ENCODE results near the gene SVOPL.

Gene SVOPL

DNA sequence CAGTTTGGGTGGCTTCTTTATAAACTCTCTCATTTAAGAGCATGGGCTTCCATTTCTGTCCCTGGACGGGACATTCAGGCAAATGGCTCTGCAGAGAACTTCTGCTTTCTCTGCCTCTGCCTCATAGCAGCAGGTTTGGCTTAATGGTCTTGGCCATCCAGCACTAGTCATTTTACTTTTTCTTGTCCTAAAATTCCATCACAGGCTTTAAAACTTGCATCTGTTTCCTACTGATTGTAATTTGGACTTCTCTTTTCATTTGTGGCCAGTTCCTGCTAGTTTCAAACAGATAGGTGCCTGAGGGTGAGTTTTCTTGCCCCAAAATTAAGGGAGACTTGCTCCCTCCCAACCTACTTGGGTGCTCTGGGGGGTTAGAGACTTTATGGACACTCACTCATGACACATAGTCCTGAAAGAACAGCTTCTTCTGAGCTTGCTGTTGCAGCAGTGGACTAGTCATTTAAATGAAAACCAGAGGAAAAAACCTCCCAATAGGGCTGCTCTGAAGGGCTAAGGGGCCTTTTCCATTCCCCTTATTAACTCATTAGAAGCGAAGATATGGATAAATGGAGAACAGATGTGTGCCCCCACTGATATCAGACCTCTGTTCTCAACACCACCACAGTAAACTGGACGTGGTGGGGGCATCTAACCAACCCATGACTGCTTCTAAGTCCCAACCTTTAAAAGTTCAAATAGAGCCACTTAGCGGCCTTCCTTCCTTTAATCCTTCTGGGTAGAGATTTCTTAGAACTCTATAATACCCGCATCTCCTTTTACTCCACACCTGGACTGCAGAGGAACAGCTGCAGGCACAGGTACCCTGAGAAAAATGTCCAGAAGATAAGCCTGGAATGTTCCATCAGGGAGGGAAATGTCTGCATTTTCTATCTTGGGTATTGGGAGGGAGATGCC is 38.8 kb downstream of the SVOPL start:
- TF ChIP-seq, protein P1, sequence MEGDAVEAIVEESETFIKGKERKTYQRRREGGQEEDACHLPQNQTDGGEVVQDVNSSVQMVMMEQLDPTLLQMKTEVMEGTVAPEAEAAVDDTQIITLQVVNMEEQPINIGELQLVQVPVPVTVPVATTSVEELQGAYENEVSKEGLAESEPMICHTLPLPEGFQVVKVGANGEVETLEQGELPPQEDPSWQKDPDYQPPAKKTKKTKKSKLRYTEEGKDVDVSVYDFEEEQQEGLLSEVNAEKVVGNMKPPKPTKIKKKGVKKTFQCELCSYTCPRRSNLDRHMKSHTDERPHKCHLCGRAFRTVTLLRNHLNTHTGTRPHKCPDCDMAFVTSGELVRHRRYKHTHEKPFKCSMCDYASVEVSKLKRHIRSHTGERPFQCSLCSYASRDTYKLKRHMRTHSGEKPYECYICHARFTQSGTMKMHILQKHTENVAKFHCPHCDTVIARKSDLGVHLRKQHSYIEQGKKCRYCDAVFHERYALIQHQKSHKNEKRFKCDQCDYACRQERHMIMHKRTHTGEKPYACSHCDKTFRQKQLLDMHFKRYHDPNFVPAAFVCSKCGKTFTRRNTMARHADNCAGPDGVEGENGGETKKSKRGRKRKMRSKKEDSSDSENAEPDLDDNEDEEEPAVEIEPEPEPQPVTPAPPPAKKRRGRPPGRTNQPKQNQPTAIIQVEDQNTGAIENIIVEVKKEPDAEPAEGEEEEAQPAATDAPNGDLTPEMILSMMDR (IDR thresholded peaks at IDR 0.05; ENCODE audit: low read depth, low read length), result no peak
- no peaks in the 10 kb centered on the region for H3K36me3 ChIP-seq
- no peaks in the 10 kb centered on the region for H3K27me3 ChIP-seq (ENCODE audit: insufficient read depth, low read depth, severe bottlenecking)
- H3K27ac ChIP-seq, result no peak overlapping the region
- no peak overlapping the region for H3K4me3 ChIP-seq (ENCODE audit: low read depth, low read length)
- no peak for DNase-seq
- no peaks in the 10 kb centered on the region for H3K9me3 ChIP-seq (ENCODE audit: severe bottlenecking)

DNA sequence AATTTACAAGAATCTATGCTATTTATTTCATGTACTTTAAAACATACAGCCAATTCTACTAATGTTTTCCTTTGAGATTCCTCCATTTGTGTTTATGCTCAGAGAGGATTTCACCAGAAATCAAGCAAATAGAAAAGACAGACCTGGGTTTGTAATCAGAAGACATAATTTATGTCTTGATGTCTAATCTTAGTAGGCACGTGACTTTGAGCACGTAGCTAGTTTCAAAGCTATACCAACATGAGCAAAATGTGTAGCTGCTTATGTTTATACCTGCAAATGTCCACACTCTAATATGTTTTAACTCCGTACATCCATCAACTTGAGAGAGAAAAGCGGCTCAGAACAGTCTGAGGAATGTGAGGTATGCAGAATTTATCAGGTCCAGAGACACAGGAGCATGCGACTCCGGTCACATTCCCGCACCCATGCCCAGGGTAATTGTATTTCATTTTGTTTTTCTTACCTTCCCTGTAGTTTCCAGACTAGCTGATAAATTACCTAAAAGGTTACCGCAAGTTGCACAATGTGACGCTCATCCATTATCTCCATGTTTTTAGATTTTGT is 40.0 kb downstream of the SVOPL start:
- no peaks in the 10 kb centered on the region for H3K9me3 ChIP-seq (ENCODE audit: severe bottlenecking)
- no peak overlapping the region for H3K4me3 ChIP-seq (ENCODE audit: low read depth, low read length)
- no peaks in the 10 kb centered on the region for H3K27me3 ChIP-seq (ENCODE audit: insufficient read depth, low read depth, severe bottlenecking)
- no peak overlapping the region for H3K27ac ChIP-seq
- no peaks in the 10 kb centered on the region for H3K36me3 ChIP-seq
- TF ChIP-seq, protein P1 (IDR thresholded peaks at IDR 0.05; ENCODE audit: low read depth, low read length), result no peak
- no peak for DNase-seq

DNA sequence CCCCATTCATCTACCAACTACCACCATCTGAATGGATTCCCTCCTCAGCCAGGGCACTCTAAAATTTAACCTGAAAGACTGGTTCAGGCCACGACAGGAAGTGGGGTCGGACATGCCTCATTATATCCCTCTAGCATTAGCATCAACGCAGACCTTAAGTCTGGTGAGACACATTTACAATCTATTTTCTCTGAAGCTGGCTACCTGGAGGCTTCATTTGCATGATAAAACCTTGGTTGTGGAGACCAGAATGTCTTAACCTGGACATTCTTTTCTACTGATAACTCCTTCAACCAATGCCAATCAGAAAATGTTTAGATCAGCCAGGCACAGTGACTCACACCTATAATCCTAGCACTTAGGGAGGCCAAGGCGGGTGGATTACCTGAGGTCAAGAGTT is 42.3 kb downstream of the SVOPL start:
- no peaks in the 10 kb centered on the region for H3K36me3 ChIP-seq
- no peaks in the 10 kb centered on the region for H3K9me3 ChIP-seq (ENCODE audit: severe bottlenecking)
- TF ChIP-seq, protein P1 (IDR thresholded peaks at IDR 0.05; ENCODE audit: low read depth, low read length), result no peak
- H3K27me3 ChIP-seq (ENCODE audit: insufficient read depth, low read depth, severe bottlenecking), result no peaks in the 10 kb centered on the region
- DNase-seq, result no peak
- no peak overlapping the region for H3K27ac ChIP-seq
- no peak overlapping the region for H3K4me3 ChIP-seq (ENCODE audit: low read depth, low read length)

DNA sequence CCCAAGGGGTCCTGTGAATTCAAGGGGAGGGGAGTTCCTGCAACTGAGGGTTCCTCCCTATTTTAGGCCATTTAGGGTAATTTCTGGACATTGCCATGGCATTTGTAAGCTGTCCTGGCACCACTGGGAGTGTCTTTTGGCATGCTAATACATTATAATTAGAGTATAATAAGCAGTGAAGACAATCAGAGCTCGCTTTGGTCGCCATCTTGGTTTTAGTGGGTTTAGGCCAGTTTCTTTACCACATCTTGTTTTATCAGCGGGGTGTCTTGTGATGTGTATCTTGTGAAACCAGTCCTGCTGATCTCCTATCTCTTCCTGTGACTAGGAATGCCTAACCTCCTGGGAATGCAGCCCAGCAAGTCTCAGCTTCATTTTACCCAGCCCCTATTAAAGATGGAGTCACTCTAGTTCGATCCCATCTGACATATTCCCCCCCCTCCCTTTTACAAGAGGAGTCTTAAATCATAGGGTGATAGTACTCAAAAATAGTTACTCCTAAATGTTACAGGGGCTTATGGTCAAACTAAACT is 43.2 kb downstream of the SVOPL start:
- no peaks in the 10 kb centered on the region for H3K36me3 ChIP-seq
- no peaks in the 10 kb centered on the region for H3K9me3 ChIP-seq (ENCODE audit: severe bottlenecking)
- TF ChIP-seq, protein P1 (IDR thresholded peaks at IDR 0.05; ENCODE audit: low read depth, low read length), result no peak
- no peak for DNase-seq
- H3K27ac ChIP-seq, result no peak overlapping the region
- no peaks in the 10 kb centered on the region for H3K27me3 ChIP-seq (ENCODE audit: insufficient read depth, low read depth, severe bottlenecking)
- no peak overlapping the region for H3K4me3 ChIP-seq (ENCODE audit: low read depth, low read length)

DNA sequence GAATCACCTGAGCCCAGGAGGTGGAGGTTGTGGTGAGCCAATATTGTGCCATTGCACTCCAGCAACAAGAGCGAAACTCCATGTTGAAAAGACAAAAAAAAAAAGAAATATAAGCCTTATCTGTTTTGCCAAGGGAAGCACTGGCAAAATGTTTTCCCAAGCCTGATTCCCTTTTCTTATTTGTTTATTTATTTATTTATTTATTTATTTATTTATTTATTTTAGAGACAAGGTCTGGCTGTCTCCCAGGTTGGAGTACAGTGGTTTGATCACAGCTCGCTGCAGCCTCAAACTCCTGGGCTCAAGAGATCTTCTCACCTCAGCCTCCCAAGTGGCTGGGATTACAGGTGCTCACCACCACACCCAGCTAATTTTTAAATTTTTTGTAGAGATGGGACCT is 44.2 kb downstream of the SVOPL start:
- no peak for DNase-seq
- no peak overlapping the region for H3K4me3 ChIP-seq (ENCODE audit: low read depth, low read length)
- TF ChIP-seq, protein P1 (IDR thresholded peaks at IDR 0.05; ENCODE audit: low read depth, low read length), result no peak
- H3K9me3 ChIP-seq (ENCODE audit: severe bottlenecking), result no peaks in the 10 kb centered on the region
- no peak overlapping the region for H3K27ac ChIP-seq
- no peaks in the 10 kb centered on the region for H3K27me3 ChIP-seq (ENCODE audit: insufficient read depth, low read depth, severe bottlenecking)
- H3K36me3 ChIP-seq, result no peaks in the 10 kb centered on the region
